Liver (tissue), 9 donors: ENCODE data around the gene NHLRC2. TPM values are rescaled to one million over a fixed set of nuclear protein-coding genes. Genes with fewer than 3 reads are reported as not detected.

ENCODE experiments used
- DNase-seq: peaks from one replicate; pipeline ENCODE4 v3.0.0-alpha.2; 2017; ENCODE audit warnings: low spot score
- H3K27ac ChIP-seq, 2 donors: one replicate each; pipeline ENCODE4 v1.7.0; 2013; ENCODE audit warnings: inconsistent platforms in 2 of 2, low read length in 2 of 2, control low read depth in 1 of 2, low read depth in 1 of 2, mild to moderate bottlenecking in 1 of 2
- H3K27me3 ChIP-seq, 4 donors: one replicate each; pipeline versions ENCODE4 v1.6.1 to v1.7.0; 2013; ENCODE audit warnings: low read length in 3 of 4, inconsistent platforms in 1 of 4, mild to moderate bottlenecking in 1 of 4, moderate library complexity in 1 of 4; ENCODE audit not compliant: control insufficient read depth in 4 of 4, insufficient read depth in 4 of 4
- H3K36me3 ChIP-seq, 4 donors: one replicate each; pipeline versions ENCODE4 v1.6.1 to v1.7.0; 2013; ENCODE audit warnings: low read length in 3 of 4, mild to moderate bottlenecking in 3 of 4, low read depth in 1 of 4, moderate library complexity in 1 of 4; ENCODE audit not compliant: control insufficient read depth in 4 of 4, insufficient read depth in 3 of 4
- H3K4me1 ChIP-seq, 4 donors: one replicate each; pipeline versions ENCODE4 v1.6.1 to v1.7.0; 2013; ENCODE audit warnings: low read length in 3 of 4, mild to moderate bottlenecking in 3 of 4, moderate library complexity in 1 of 4; ENCODE audit not compliant: control insufficient read depth in 4 of 4, insufficient read depth in 4 of 4
- H3K4me3 ChIP-seq, 3 donors: one replicate each; pipeline versions ENCODE4 v1.6.1 to v1.7.0; 2013; ENCODE audit warnings: low read length in 3 of 3, control low read depth in 1 of 3, low read depth in 1 of 3, mild to moderate bottlenecking in 1 of 3
- H3K9ac ChIP-seq, 2 donors: one replicate each; pipeline ENCODE4 v1.7.0; 2013; ENCODE audit warnings: low read length in 2 of 2, mild to moderate bottlenecking in 2 of 2, moderate library complexity in 2 of 2, control low read depth in 1 of 2, low read depth in 1 of 2
- H3K9me3 ChIP-seq, 4 donors: one replicate each; pipeline versions ENCODE4 v1.6.1 to v1.7.0; 2013; ENCODE audit warnings: low read length in 3 of 4; ENCODE audit not compliant: control insufficient read depth in 4 of 4
- EGR1 ChIP-seq, 2 donors: IDR thresholded peaks; 2 replicates each; pipeline ENCODE4 v1.6.1; 2016 to 2018; ENCODE audit warnings: antibody characterized with exemption in 2 of 2, low read depth in 2 of 2
- FOXA2 ChIP-seq: IDR thresholded peaks from 2 replicates; pipeline ENCODE4 v1.6.1; 2016; ENCODE audit warnings: antibody characterized with exemption
- GABPA ChIP-seq, 2 donors: IDR thresholded peaks in 1 of 2; conservative IDR thresholded peaks in 1 of 2; 2 replicates each; pipeline ENCODE4 v1.6.1; 2016; ENCODE audit warnings: antibody characterized with exemption in 2 of 2, mild to moderate bottlenecking in 1 of 2, moderate library complexity in 1 of 2
- HNF4G ChIP-seq: IDR thresholded peaks from 2 replicates; pipeline ENCODE4 v1.6.1; 2016; ENCODE audit warnings: antibody characterized with exemption
- JUND ChIP-seq, 2 donors: IDR thresholded peaks; 2 replicates each; pipeline ENCODE4 v1.6.1; 2016; ENCODE audit warnings: antibody characterized with exemption in 2 of 2
- NR2F2 ChIP-seq: IDR thresholded peaks from 2 replicates; pipeline ENCODE4 v1.6.1; 2016; ENCODE audit warnings: antibody characterized with exemption
- RAD21 ChIP-seq, 2 donors: IDR thresholded peaks; 2 replicates each; pipeline ENCODE4 v1.6.1; 2016; ENCODE audit warnings: antibody characterized with exemption in 2 of 2, mild to moderate bottlenecking in 2 of 2
- RXRA ChIP-seq, 2 donors: IDR thresholded peaks; 2 replicates each; pipeline ENCODE4 v1.6.1; 2017 to 2018; ENCODE audit warnings: antibody characterized with exemption in 2 of 2, mild to moderate bottlenecking in 1 of 2
- SP1 ChIP-seq: IDR thresholded peaks from 2 replicates; pipeline ENCODE4 v1.6.1; 2018; ENCODE audit warnings: antibody characterized with exemption, mild to moderate bottlenecking
- TAF1 ChIP-seq: conservative IDR thresholded peaks from 2 replicates; pipeline ENCODE4 v1.6.1; 2016; ENCODE audit warnings: antibody characterized with exemption, mild to moderate bottlenecking
- YY1 ChIP-seq: IDR thresholded peaks from 2 replicates; pipeline ENCODE4 v1.6.1; 2016; ENCODE audit warnings: antibody characterized with exemption, mild to moderate bottlenecking
- WGBS: extraction: QIAGEN DNeasy Blood & Tissue Kit; methylation state at CpG from one replicate; pipeline ENCODE4 v1.1.7; 2013; 5-methylcytosine and 5-hydroxymethylcytosine counted together
- polyA plus RNA-seq, 2 donors: library from polyadenylated mRNA; stranded (reverse) in 1 of 2; unstranded in 1 of 2; fragments of 200-250 nt in 1 of 2; fragments of >200 nt in 1 of 2; fragmentation: Nextera tagmentation in 1 of 2; extraction: Ambion mirVana in 1 of 2; gene quantifications; one replicate each; pipeline versions ENCODE4 v1.2.1 to v1.2.3, GENCODE V29; 2013 to 2015
- total RNA-seq, 2 donors: library from RNA; depleted of rRNA; stranded (reverse); fragments of >200 nt; gene quantifications; one replicate each; pipeline ENCODE4 v1.2.3, GENCODE V29; 2014
- TF ChIP-seq, protein P1 (sequence below): IDR thresholded peaks from 2 replicates; pipeline ENCODE4 v1.6.1; 2016; ENCODE audit warnings: antibody characterized with exemption
- TF ChIP-seq, protein P2 (sequence below): fragments of 150-350 bp; IDR thresholded peaks from 2 replicates; pipeline ENCODE4 v1.5.1; 2017; ENCODE audit warnings: improper control_type of control experiment, low read depth, low read length; ENCODE audit not compliant: missing input control
- TF ChIP-seq, protein P3 (sequence below): IDR thresholded peaks from 2 replicates; pipeline ENCODE4 v1.6.1; 2016; ENCODE audit warnings: antibody characterized with exemption, mild to moderate bottlenecking
- TF ChIP-seq, protein P4 (sequence below): IDR thresholded peaks from 2 replicates; pipeline ENCODE4 v1.6.1; 2016; ENCODE audit warnings: antibody characterized with exemption
- TF ChIP-seq, protein P5 (sequence below): IDR thresholded peaks from 2 replicates; pipeline ENCODE4 v1.6.1; 2016; ENCODE audit warnings: antibody characterized with exemption
- donor health status: healthy.
- donor health status: healthy.
- donor health status: healthy.
- donor health status: healthy.
- donor health status: healthy.

The NHLRC2 gene
- total and polyA plus RNA-seq, 4 donors, result 2.3 to 14.2 (median 7.4) TPM

GRCh38 chr10:113882240-113882639 lies 27.8 kb downstream of the NHLRC2 start:
- DNase-seq, result no peak
- Histone ChIP-seq H3K36me3 (peaks cover 0 to 14% (median 3%) of the 10 kb centered on the region in 4 donors), H3K9me3 (no peaks in the 10 kb centered on the region), H3K4me3 (no peak overlapping the region), H3K27ac (no peak overlapping the region), H3K27me3 (no peaks in the 10 kb centered on the region), H3K9ac (no peak overlapping the region), H3K4me1 (no peaks in the 10 kb centered on the region)
- TF ChIP-seq EGR1 (IDR thresholded peaks at IDR 0.05; ENCODE audit: low read depth in 2 of 2), result no peak
- no peak for TF ChIP-seq RAD21 (IDR thresholded peaks at IDR 0.05)
- TF ChIP-seq, protein P1, sequence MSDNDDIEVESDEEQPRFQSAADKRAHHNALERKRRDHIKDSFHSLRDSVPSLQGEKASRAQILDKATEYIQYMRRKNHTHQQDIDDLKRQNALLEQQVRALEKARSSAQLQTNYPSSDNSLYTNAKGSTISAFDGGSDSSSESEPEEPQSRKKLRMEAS, result no peak
- no peak for TF ChIP-seq YY1
- TF ChIP-seq, protein P2, sequence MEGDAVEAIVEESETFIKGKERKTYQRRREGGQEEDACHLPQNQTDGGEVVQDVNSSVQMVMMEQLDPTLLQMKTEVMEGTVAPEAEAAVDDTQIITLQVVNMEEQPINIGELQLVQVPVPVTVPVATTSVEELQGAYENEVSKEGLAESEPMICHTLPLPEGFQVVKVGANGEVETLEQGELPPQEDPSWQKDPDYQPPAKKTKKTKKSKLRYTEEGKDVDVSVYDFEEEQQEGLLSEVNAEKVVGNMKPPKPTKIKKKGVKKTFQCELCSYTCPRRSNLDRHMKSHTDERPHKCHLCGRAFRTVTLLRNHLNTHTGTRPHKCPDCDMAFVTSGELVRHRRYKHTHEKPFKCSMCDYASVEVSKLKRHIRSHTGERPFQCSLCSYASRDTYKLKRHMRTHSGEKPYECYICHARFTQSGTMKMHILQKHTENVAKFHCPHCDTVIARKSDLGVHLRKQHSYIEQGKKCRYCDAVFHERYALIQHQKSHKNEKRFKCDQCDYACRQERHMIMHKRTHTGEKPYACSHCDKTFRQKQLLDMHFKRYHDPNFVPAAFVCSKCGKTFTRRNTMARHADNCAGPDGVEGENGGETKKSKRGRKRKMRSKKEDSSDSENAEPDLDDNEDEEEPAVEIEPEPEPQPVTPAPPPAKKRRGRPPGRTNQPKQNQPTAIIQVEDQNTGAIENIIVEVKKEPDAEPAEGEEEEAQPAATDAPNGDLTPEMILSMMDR, result no peak
- TF ChIP-seq NR2F2, result no peak
- TF ChIP-seq, protein P3, sequence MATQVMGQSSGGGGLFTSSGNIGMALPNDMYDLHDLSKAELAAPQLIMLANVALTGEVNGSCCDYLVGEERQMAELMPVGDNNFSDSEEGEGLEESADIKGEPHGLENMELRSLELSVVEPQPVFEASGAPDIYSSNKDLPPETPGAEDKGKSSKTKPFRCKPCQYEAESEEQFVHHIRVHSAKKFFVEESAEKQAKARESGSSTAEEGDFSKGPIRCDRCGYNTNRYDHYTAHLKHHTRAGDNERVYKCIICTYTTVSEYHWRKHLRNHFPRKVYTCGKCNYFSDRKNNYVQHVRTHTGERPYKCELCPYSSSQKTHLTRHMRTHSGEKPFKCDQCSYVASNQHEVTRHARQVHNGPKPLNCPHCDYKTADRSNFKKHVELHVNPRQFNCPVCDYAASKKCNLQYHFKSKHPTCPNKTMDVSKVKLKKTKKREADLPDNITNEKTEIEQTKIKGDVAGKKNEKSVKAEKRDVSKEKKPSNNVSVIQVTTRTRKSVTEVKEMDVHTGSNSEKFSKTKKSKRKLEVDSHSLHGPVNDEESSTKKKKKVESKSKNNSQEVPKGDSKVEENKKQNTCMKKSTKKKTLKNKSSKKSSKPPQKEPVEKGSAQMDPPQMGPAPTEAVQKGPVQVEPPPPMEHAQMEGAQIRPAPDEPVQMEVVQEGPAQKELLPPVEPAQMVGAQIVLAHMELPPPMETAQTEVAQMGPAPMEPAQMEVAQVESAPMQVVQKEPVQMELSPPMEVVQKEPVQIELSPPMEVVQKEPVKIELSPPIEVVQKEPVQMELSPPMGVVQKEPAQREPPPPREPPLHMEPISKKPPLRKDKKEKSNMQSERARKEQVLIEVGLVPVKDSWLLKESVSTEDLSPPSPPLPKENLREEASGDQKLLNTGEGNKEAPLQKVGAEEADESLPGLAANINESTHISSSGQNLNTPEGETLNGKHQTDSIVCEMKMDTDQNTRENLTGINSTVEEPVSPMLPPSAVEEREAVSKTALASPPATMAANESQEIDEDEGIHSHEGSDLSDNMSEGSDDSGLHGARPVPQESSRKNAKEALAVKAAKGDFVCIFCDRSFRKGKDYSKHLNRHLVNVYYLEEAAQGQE, result no peak
- TF ChIP-seq TAF1, result no peak
- 96% methylated on average over 2 of the region's 2 CpGs for WGBS

DNA sequence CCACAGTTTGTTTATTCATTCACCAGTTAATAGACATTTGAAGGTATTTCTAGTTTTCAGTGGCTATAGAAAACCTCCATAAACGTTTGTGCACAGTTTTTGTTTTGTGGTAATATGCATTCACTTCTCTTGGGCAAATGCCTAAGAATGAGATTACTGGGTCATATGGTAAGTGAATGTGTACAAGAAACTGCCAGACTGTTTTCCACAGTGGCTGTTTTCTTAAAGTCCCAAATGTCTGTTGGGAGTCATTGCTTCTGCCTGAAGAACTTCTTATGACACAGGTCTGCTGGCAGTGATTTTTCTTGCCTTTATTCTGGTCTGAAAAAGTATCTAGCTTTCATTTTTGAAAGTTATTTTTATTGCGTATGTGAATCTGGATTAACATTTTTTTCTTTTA lies 35.5 kb downstream of the NHLRC2 start:
- no peak for TF ChIP-seq RAD21 (IDR thresholded peaks at IDR 0.05)
- no peak for TF ChIP-seq GABPA (IDR thresholded peaks at IDR 0.05 in 1 of 2, conservative IDR thresholded peaks at IDR 0.05 in 1 of 2)
- no peak for TF ChIP-seq NR2F2
- no peak for TF ChIP-seq SP1
- TF ChIP-seq, protein P4, sequence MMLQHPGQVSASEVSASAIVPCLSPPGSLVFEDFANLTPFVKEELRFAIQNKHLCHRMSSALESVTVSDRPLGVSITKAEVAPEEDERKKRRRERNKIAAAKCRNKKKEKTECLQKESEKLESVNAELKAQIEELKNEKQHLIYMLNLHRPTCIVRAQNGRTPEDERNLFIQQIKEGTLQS, result no peak
- no peak for TF ChIP-seq EGR1 (IDR thresholded peaks at IDR 0.05; ENCODE audit: low read depth in 2 of 2)
- no peak for TF ChIP-seq TAF1
- TF ChIP-seq RXRA (IDR thresholded peaks at IDR 0.05), result no peak
- TF ChIP-seq, protein P5, sequence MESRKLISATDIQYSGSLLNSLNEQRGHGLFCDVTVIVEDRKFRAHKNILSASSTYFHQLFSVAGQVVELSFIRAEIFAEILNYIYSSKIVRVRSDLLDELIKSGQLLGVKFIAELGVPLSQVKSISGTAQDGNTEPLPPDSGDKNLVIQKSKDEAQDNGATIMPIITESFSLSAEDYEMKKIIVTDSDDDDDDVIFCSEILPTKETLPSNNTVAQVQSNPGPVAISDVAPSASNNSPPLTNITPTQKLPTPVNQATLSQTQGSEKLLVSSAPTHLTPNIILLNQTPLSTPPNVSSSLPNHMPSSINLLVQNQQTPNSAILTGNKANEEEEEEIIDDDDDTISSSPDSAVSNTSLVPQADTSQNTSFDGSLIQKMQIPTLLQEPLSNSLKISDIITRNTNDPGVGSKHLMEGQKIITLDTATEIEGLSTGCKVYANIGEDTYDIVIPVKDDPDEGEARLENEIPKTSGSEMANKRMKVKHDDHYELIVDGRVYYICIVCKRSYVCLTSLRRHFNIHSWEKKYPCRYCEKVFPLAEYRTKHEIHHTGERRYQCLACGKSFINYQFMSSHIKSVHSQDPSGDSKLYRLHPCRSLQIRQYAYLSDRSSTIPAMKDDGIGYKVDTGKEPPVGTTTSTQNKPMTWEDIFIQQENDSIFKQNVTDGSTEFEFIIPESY, result no peak
- TF ChIP-seq FOXA2, result no peak
- TF ChIP-seq, protein P2, result no peak
- TF ChIP-seq YY1, result no peak
- TF ChIP-seq JUND (IDR thresholded peaks at IDR 0.05), result no peak
- TF ChIP-seq HNF4G, result no peak
- Histone ChIP-seq H3K27me3 (no peaks in the 10 kb centered on the region), H3K9me3 (no peaks in the 10 kb centered on the region), H3K4me3 (no peak overlapping the region), H3K4me1 (no peaks in the 10 kb centered on the region), H3K9ac (no peak overlapping the region), H3K27ac (no peak overlapping the region), H3K36me3 (peaks cover 0 to 11% (median 3%) of the 10 kb centered on the region in 4 donors)
- 88% methylated on average over 2 of the region's 2 CpGs for WGBS
- no peak for DNase-seq
